ENCODE measurements around the gene TOMM20. TPM values are rescaled to one million over a fixed set of nuclear protein-coding genes. Genes with fewer than 3 reads are reported as not detected.

The TOMM20 gene
- total RNA-seq, 1 experiment from 2014 or later: 101 TPM

DNA sequence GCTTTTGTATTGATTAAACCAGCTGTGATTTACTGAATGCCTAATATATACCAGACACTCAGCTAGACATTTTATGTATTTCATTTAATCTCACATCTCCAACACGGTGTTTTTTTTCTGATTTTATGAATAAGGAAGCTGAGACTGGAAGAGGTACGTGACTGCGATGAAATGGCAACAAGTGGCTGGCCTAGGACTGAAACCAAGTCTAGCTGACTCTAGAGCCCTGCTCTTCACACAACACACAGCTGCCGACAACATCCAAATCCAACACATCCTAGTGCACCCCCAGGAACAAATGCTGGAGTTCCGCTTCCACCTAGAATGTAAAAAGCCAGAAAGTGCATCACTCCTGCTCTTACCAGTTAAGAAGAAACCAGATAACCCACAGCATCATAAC lies 10.7 kb upstream of the TOMM20 start:
- ATAC-seq (no peak), DNase-seq (ENCODE audit: low read depth, low spot score) (no peak)
- POLR2A ChIA-PET: no interaction called here
- peaks cover 36% of the 10 kb centered on the region for H3K36me3 ChIP-seq (ENCODE audit: control insufficient read depth, insufficient read depth, low read length)
- H3K4me3 ChIP-seq (ENCODE audit: low read depth in 2 of 2, low read length in 2 of 2): no peak overlapping the region
- H3K9me3 ChIP-seq (ENCODE audit: control insufficient read depth, insufficient read depth, low read depth, low read length): no peaks in the 10 kb centered on the region
- CTCF ChIA-PET: no interaction called here
- intact Hi-C loops (cut with micrococcal nuclease; ENCODE audit: unreplicated experiment): no loop called here
- in situ Hi-C loops (cut with HindIII; ENCODE audit: low pct_unique_long_range_greater_than_20kb, low sequenced_read_pairs): no loop called here
- no TSS peak for BruUV-seq (replicated peaks)
- TF ChIP-seq, protein P1, sequence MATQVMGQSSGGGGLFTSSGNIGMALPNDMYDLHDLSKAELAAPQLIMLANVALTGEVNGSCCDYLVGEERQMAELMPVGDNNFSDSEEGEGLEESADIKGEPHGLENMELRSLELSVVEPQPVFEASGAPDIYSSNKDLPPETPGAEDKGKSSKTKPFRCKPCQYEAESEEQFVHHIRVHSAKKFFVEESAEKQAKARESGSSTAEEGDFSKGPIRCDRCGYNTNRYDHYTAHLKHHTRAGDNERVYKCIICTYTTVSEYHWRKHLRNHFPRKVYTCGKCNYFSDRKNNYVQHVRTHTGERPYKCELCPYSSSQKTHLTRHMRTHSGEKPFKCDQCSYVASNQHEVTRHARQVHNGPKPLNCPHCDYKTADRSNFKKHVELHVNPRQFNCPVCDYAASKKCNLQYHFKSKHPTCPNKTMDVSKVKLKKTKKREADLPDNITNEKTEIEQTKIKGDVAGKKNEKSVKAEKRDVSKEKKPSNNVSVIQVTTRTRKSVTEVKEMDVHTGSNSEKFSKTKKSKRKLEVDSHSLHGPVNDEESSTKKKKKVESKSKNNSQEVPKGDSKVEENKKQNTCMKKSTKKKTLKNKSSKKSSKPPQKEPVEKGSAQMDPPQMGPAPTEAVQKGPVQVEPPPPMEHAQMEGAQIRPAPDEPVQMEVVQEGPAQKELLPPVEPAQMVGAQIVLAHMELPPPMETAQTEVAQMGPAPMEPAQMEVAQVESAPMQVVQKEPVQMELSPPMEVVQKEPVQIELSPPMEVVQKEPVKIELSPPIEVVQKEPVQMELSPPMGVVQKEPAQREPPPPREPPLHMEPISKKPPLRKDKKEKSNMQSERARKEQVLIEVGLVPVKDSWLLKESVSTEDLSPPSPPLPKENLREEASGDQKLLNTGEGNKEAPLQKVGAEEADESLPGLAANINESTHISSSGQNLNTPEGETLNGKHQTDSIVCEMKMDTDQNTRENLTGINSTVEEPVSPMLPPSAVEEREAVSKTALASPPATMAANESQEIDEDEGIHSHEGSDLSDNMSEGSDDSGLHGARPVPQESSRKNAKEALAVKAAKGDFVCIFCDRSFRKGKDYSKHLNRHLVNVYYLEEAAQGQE (IDR thresholded peaks at IDR 0.05; ENCODE audit: insufficient read depth in 1 of 2, low read depth in 2 of 2, low read length in 1 of 2): no peak
- no peak for TF ChIP-seq SIN3A (IDR thresholded peaks at IDR 0.05; ENCODE audit: borderline replicate concordance, insufficient read depth, low read depth, low read length)
- no peak for TF ChIP-seq POLR2AphosphoS5 (IDR thresholded peaks at IDR 0.05; ENCODE audit: low read depth, low read length)
- TF ChIP-seq, protein P2, sequence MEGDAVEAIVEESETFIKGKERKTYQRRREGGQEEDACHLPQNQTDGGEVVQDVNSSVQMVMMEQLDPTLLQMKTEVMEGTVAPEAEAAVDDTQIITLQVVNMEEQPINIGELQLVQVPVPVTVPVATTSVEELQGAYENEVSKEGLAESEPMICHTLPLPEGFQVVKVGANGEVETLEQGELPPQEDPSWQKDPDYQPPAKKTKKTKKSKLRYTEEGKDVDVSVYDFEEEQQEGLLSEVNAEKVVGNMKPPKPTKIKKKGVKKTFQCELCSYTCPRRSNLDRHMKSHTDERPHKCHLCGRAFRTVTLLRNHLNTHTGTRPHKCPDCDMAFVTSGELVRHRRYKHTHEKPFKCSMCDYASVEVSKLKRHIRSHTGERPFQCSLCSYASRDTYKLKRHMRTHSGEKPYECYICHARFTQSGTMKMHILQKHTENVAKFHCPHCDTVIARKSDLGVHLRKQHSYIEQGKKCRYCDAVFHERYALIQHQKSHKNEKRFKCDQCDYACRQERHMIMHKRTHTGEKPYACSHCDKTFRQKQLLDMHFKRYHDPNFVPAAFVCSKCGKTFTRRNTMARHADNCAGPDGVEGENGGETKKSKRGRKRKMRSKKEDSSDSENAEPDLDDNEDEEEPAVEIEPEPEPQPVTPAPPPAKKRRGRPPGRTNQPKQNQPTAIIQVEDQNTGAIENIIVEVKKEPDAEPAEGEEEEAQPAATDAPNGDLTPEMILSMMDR (IDR thresholded peaks at IDR 0.05): no peak
- no peak for TF ChIP-seq TCF7L2 (IDR thresholded peaks at IDR 0.05; ENCODE audit: low read depth, low read length)
- H3K27me3 ChIP-seq (ENCODE audit: control insufficient read depth, insufficient read depth, low read length): no peaks in the 10 kb centered on the region
- H3K27ac ChIP-seq (ENCODE audit: low read length): no peak overlapping the region
- no peaks in the 10 kb centered on the region for H3K4me1 ChIP-seq (ENCODE audit: control insufficient read depth, insufficient read depth, low read length)

DNA sequence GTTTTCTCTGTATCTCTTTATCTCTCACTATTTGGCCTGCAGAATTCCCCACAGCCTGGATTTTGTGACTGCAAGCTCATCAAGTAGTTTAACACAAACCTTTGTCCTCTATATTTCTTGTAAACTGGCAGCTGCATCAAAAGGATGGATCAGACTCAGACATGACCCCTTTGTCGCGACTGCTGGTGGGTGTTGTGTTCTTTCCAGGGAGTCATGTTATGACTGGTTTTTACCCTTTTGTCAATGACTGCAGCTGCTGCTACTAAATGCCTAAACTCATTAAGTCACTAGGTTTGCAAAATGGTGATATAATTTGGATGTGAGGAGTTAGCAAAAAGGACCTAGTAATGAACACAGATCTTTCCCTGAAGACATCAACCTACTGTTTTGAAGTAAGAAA lies 10.2 kb upstream of the TOMM20 start:
- Histone ChIP-seq H3K4me3 (ENCODE audit: low read depth in 2 of 2, low read length in 2 of 2) (no peak overlapping the region), H3K27me3 (ENCODE audit: control insufficient read depth, insufficient read depth, low read length) (no peaks in the 10 kb centered on the region), H3K9me3 (ENCODE audit: control insufficient read depth, insufficient read depth, low read depth, low read length) (no peaks in the 10 kb centered on the region), H3K27ac (ENCODE audit: low read length) (no peak overlapping the region), H3K4me1 (ENCODE audit: control insufficient read depth, insufficient read depth, low read length) (no peaks in the 10 kb centered on the region), H3K36me3 (ENCODE audit: control insufficient read depth, insufficient read depth, low read length) (peaks cover 36% of the 10 kb centered on the region)
- BruUV-seq (replicated peaks): no TSS peak
- in situ Hi-C loops (cut with HindIII; ENCODE audit: low pct_unique_long_range_greater_than_20kb, low sequenced_read_pairs): no loop called here
- POLR2A ChIA-PET: no interaction called here
- no peak for ATAC-seq
- no peak for TF ChIP-seq POLR2AphosphoS5 (IDR thresholded peaks at IDR 0.05; ENCODE audit: low read depth, low read length)
- TF ChIP-seq SIN3A (IDR thresholded peaks at IDR 0.05; ENCODE audit: borderline replicate concordance, insufficient read depth, low read depth, low read length): no peak
- TF ChIP-seq, protein P1 (IDR thresholded peaks at IDR 0.05; ENCODE audit: insufficient read depth in 1 of 2, low read depth in 2 of 2, low read length in 1 of 2): no peak
- TF ChIP-seq, protein P2 (IDR thresholded peaks at IDR 0.05): no peak
- no peak for TF ChIP-seq TCF7L2 (IDR thresholded peaks at IDR 0.05; ENCODE audit: low read depth, low read length)
- CTCF ChIA-PET: no interaction called here
- no peak for DNase-seq (ENCODE audit: low read depth, low spot score)
- intact Hi-C loops (cut with micrococcal nuclease; ENCODE audit: unreplicated experiment): no loop called here
